HepG2 (cell line): ENCODE results near the gene ATG2A. TPM values are rescaled to one million over a fixed set of nuclear protein-coding genes. Genes with fewer than 3 reads are reported as not detected.

Experiments used
- CTCF ChIP-seq: sonication (generic); formaldehyde crosslinking; IDR thresholded peaks from 2 replicates; pipeline ENCODE4 v1.5.0; 2020; ENCODE audit warnings: mild to moderate bottlenecking, missing genetic modification reagents, moderate library complexity
- ERF ChIP-seq: IDR thresholded peaks from 2 replicates; pipeline ENCODE4 v1.6.1; 2018; ENCODE audit warnings: missing biosample characterization, missing genetic modification reagents
- GATAD2A ChIP-seq: IDR thresholded peaks from 2 replicates; pipeline ENCODE4 v1.6.1; 2016
- HINFP ChIP-seq: sonication (generic); formaldehyde crosslinking; IDR thresholded peaks from 2 replicates; pipeline ENCODE4 v1.4.0; 2020; ENCODE audit warnings: low read depth, mild to moderate bottlenecking, missing genetic modification reagents
- HNRNPH1 ChIP-seq: fragments of 200-400 bp; formaldehyde crosslinking; optimal IDR thresholded peaks from 2 replicates; pipeline ENCODE3; 2017; ENCODE audit warnings: mild to moderate bottlenecking, low read depth, low read length
- MED1 ChIP-seq: sonication (generic); formaldehyde crosslinking; IDR thresholded peaks from 2 replicates; pipeline ENCODE4 v1.4.0; 2020; ENCODE audit warnings: missing genetic modification reagents
- NFE2L1 ChIP-seq: sonication (generic); formaldehyde crosslinking; IDR thresholded peaks from 2 replicates; pipeline ENCODE4 v1.4.0; 2020; ENCODE audit warnings: missing genetic modification reagents, mild to moderate bottlenecking, borderline replicate concordance
- POGZ ChIP-seq: sonication (generic); formaldehyde crosslinking; IDR thresholded peaks from 2 replicates; pipeline ENCODE4 v1.4.0; 2020; ENCODE audit warnings: mild to moderate bottlenecking, missing genetic modification reagents
- TBP ChIP-seq: sonication (generic); formaldehyde crosslinking; IDR thresholded peaks from 2 replicates; pipeline ENCODE4 v1.5.0; 2020; ENCODE audit warnings: missing genetic modification reagents
- THAP11 ChIP-seq: IDR thresholded peaks from 2 replicates; pipeline ENCODE4 v1.6.1; 2016; ENCODE audit warnings: missing biosample characterization, missing genetic modification reagents
- ZBTB42 ChIP-seq: sonication (generic); formaldehyde crosslinking; IDR thresholded peaks from 2 replicates; pipeline ENCODE4 v1.5.0; 2020; ENCODE audit warnings: mild to moderate bottlenecking, missing genetic modification reagents
- ZNF180 ChIP-seq: sonication (generic); formaldehyde crosslinking; IDR thresholded peaks from 2 replicates; pipeline ENCODE4 v1.4.0; 2020; ENCODE audit warnings: low read depth, missing genetic modification reagents, borderline replicate concordance
- ZNF275 ChIP-seq: sonication (generic); formaldehyde crosslinking; IDR thresholded peaks from 2 replicates; pipeline ENCODE4 v1.8.0; 2022; ENCODE audit warnings: missing genetic modification reagents, mild to moderate bottlenecking, inconsistent platforms, borderline replicate concordance
- ZNF331 ChIP-seq: sonication (generic); formaldehyde crosslinking; IDR thresholded peaks from 2 replicates; pipeline ENCODE4 v1.4.0; 2020; ENCODE audit warnings: missing genetic modification reagents
- ZNF598 ChIP-seq: sonication (generic); formaldehyde crosslinking; IDR thresholded peaks from 2 replicates; pipeline ENCODE4 v1.5.1; 2020; ENCODE audit warnings: mild to moderate bottlenecking, missing genetic modification reagents, borderline replicate concordance
- ZNF646 ChIP-seq: sonication (generic); formaldehyde crosslinking; IDR thresholded peaks from 2 replicates; pipeline ENCODE4 v1.9.0; 2021; ENCODE audit warnings: mild to moderate bottlenecking, missing genetic modification reagents
- ZNF724P ChIP-seq: sonication (generic); formaldehyde crosslinking; IDR thresholded peaks from 2 replicates; pipeline ENCODE4 v1.8.0; 2022; ENCODE audit warnings: missing genetic modification reagents, borderline replicate concordance
- ZNF781 ChIP-seq: sonication (generic); formaldehyde crosslinking; IDR thresholded peaks from 2 replicates; pipeline ENCODE4 v1.5.1; 2020; ENCODE audit warnings: borderline replicate concordance, mild to moderate bottlenecking, missing genetic modification reagents; ENCODE audit errors: not compliant biosample characterization
- ZSCAN25 ChIP-seq: sonication (generic); formaldehyde crosslinking; IDR thresholded peaks from 2 replicates; pipeline ENCODE4 v1.8.0; 2022; ENCODE audit warnings: mild to moderate bottlenecking, missing genetic modification reagents
- polyA plus RNA-seq, 8 experiments: library from polyadenylated mRNA; depleted of rRNA in 3 of 8; stranded (reverse) in 7 of 8; unstranded in 1 of 8; fragments of >200 nt; fragmentation: Illumina TruSeq in 4 of 8; extraction: Trizol in 4 of 8; gene quantifications; 2 replicates each; pipeline versions ENCODE4 v1.2.1 to v1.2.3, GENCODE V29; 2011 to 2016; ENCODE audit warnings: low read depth in 4 of 8, missing spikeins in 1 of 8, mixed read lengths in 1 of 8; ENCODE audit not compliant: insufficient read depth in 1 of 8
- total RNA-seq, 5 experiments: library from RNA; depleted of rRNA; stranded (reverse); fragments of >200 nt; fragmentation: Illumina TruSeq; extraction: Trizol; gene quantifications; 2 replicates each; pipeline ENCODE4 v1.2.3, GENCODE V29; 2016; ENCODE audit warnings: low read depth in 1 of 5

Gene ATG2A
- total and polyA plus RNA-seq, 2 of the 13 experiments (the other 11 are each of a cell fraction or from before 2014, with no cell fraction given), result 6.7 to 8.0 TPM

- TF ChIP-seq ZNF331 (CRISPR knock-in tag), result peak; percentile 42; the same call in 1 of the 2 replicates
- peak; percentile 84 for TF ChIP-seq GATAD2A (CRISPR knock-in tag)
- TF ChIP-seq ZNF781 (CRISPR knock-in tag), result no peak
- TF ChIP-seq ZNF598 (CRISPR knock-in tag), result no peak
- TF ChIP-seq THAP11 (CRISPR knock-in tag), result no peak; the same call in none of the 2 replicates
- peak; percentile 63; the same call in 1 of the 2 replicates for TF ChIP-seq ZSCAN25 (CRISPR knock-in tag)
- no peak; the same call in 1 of the 2 replicates for TF ChIP-seq ZNF646 (CRISPR knock-in tag)
- TF ChIP-seq POGZ (CRISPR knock-in tag), result no peak
- peak; percentile 36 for TF ChIP-seq CTCF
- no peak for TF ChIP-seq NFE2L1
- TF ChIP-seq ZNF180 (CRISPR knock-in tag), result no peak
- no peak for TF ChIP-seq ZNF275 (CRISPR knock-in tag)
- TF ChIP-seq TBP (CRISPR knock-in tag), result no peak
- no peak for TF ChIP-seq ZNF724P
- no peak for TF ChIP-seq ERF (CRISPR knock-in tag)
- TF ChIP-seq HINFP (CRISPR knock-in tag), result no peak
- no peak for TF ChIP-seq HNRNPH1
- peak; percentile 57 for TF ChIP-seq MED1 (CRISPR knock-in tag)
- 0 out of 2 replicates have a peak, but pooled peaks have one; percentile 3 for TF ChIP-seq ZBTB42 (CRISPR knock-in tag)
Observed at GRCh38 chr11:64870176-64870892, 46.7 kb downstream of the ATG2A start (continued).
